ENCODE results near the gene ENDOV. TPM values are rescaled to one million over a fixed set of nuclear protein-coding genes. Genes with fewer than 3 reads are reported as not detected.

ENDOV gene
- total RNA-seq, 1 donor from 2014 or later: 22.8 TPM

DNA sequence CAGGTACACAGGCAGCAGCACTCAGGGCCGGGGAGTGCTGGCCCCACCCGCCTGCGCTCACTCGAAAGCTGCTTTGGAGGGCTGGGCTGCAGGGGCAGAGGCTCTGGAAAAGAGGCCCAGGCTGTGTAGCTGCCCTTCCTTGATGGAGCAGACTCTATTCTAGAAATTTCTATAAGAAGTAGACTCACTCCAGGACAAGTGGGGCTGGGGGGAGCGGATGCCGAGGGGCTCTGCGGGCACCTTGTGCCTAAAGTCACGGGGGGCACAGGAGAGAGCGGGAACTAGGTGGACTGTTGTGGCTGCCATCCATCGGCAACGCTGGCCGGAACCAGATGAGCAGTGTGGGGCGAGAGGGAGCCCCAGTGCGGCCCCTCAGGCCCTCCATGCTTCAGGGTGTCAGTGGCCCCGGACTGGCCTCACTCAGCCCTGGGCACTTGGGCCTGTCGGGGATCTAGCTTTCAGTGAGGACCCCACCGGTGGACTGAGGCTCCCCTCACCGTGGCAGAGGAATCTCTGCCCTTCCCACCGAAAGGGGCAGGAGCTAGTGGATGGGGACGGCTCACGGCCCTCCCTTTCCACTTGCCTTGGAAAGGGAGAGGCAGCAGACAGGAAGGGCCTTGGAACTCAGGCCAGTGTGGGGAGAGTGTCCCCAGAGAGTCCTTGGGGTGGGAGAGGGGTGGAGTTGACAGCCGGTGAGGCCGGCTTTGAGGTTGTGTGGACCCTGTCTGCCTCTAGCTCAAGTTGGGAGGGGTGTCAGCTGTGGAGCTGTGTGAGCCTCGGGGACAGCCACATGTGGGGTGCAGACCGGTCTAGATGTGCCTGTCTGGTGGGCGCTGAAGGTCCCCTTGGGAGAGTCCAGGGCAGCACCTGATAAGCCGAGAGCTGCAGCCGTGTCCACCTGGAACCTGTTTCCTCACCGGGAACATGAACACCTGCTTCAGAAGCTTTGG is 16.6 kb downstream of the ENDOV start:
- Mint-ChIP-seq H3K36me3 (ENCODE audit: low read depth) (peaks cover 8% of the 10 kb centered on the region), H3K27me3 (ENCODE audit: low read depth) (no peaks in the 10 kb centered on the region), H3K27ac (ENCODE audit: unreplicated experiment) (no peak overlapping the region), H3K4me3 (ENCODE audit: unreplicated experiment) (no peak overlapping the region), H3K4me1 (ENCODE audit: low read depth) (no peaks in the 10 kb centered on the region), H3K9me3 (ENCODE audit: low read depth) (no peaks in the 10 kb centered on the region)
- TF ChIP-seq, protein P1, sequence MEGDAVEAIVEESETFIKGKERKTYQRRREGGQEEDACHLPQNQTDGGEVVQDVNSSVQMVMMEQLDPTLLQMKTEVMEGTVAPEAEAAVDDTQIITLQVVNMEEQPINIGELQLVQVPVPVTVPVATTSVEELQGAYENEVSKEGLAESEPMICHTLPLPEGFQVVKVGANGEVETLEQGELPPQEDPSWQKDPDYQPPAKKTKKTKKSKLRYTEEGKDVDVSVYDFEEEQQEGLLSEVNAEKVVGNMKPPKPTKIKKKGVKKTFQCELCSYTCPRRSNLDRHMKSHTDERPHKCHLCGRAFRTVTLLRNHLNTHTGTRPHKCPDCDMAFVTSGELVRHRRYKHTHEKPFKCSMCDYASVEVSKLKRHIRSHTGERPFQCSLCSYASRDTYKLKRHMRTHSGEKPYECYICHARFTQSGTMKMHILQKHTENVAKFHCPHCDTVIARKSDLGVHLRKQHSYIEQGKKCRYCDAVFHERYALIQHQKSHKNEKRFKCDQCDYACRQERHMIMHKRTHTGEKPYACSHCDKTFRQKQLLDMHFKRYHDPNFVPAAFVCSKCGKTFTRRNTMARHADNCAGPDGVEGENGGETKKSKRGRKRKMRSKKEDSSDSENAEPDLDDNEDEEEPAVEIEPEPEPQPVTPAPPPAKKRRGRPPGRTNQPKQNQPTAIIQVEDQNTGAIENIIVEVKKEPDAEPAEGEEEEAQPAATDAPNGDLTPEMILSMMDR (IDR thresholded peaks at IDR 0.05): no peak
- DNase-seq (ENCODE audit: low spot score): peak; percentile 63

DNA sequence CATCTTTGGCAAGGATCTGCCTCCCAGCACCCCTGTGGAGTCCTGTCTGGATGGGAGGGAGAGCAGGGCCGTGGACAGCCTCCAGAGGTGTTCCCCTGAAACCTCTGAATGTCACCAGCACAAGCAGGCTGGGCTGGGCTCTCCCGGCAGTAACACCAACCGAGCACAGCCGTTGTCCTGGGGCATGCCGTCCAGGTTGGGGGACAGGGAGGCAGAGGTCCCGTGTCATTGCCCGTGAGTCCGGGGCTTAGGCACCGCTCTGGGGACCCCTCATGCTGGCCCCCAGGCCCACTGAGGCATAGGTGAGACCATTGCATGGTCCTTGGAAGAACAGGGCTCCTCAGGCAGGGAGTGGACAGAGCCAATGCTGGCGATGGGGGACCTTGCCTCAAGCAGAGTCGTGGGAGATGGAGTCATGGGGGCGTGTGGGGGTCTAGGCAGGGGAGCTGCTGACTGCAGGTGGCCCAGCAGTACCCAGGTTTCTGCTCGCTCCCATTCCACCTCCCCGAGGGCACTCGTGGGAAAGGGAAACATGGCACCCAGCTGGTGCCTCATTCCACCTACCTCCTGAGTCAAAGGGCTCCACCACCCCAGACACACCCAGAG is 17.5 kb downstream of the ENDOV start:
- peaks cover 9% of the 10 kb centered on the region for H3K36me3 Mint-ChIP-seq (ENCODE audit: low read depth)
- TF ChIP-seq, protein P1 (IDR thresholded peaks at IDR 0.05): no peak
- H3K27me3 Mint-ChIP-seq (ENCODE audit: low read depth): no peaks in the 10 kb centered on the region
- no peak overlapping the region for H3K27ac Mint-ChIP-seq (ENCODE audit: unreplicated experiment)
- peak; percentile 75 for DNase-seq (ENCODE audit: low spot score)
- H3K4me3 Mint-ChIP-seq (ENCODE audit: unreplicated experiment): no peak overlapping the region
- no peaks in the 10 kb centered on the region for H3K4me1 Mint-ChIP-seq (ENCODE audit: low read depth)
- no peaks in the 10 kb centered on the region for H3K9me3 Mint-ChIP-seq (ENCODE audit: low read depth)

DNA sequence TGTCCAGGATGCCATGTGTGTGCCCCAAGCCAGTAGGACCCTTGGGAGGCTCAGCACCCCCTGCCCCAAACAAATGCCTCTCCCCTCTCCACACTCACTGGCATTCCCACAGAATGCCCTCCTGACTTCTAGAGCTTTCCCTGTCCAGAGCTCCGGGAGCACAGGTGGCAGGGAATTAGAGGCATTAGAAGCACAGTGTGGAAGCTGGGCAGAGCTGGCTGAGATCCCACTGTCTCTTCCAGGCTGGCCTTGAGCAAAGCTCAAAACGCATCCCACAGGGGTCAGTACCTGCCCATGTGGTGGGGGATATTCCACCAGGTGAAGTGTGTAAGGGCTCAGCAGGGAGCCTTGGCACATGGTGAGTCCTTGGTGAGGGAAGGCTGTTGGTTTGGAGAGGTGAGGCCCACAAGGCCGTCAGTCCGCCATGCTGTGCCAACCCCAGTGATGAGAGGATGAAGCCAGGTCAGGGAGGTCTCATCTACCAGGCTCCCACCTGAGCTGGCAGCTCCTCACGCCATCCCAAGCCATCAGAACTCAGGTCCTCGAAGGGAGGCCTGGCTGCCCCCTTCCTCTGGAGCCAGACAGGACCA is 18.1 kb downstream of the ENDOV start:
- TF ChIP-seq, protein P1 (IDR thresholded peaks at IDR 0.05): no peak
- Mint-ChIP-seq H3K4me1 (ENCODE audit: low read depth) (no peaks in the 10 kb centered on the region), H3K27ac (ENCODE audit: unreplicated experiment) (no peak overlapping the region), H3K9me3 (ENCODE audit: low read depth) (no peaks in the 10 kb centered on the region), H3K27me3 (ENCODE audit: low read depth) (no peaks in the 10 kb centered on the region), H3K4me3 (ENCODE audit: unreplicated experiment) (no peak overlapping the region), H3K36me3 (ENCODE audit: low read depth) (peaks cover 9% of the 10 kb centered on the region)
- DNase-seq (ENCODE audit: low spot score): peak; percentile 56

DNA sequence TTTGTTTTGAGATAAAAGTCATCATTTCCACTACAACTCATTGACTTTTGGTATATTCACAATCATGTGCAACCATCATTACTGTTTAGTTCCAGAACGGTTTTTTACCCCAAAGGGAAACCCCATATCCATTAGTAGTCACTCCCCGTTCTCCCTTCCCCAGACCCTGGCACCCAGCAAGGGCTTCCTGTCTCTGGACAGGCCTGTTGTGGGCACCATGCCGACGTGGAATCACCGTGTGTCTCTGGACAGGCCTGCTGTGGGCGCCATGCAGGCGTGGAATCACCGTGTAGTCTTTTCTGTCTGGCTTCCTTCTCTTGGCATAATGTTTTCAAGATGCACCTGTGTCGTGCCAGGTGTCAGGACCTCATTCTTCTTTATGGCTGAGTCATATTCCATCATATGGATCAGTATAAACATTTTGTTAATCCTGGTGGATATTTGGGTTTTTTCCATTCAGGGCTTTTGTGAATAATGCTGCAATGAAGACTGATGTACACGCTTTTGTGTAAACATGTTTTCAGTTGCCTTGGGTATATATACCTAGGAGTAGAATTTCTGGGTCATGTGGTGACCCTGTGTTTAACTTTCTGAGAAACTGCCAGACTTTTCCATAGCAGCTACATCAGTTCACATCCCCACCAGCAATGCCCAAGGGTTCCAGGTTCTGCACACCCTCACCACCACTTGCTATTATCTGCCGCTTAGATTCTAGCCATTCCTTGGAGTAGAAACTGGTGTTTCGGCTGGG is 19.1 kb downstream of the ENDOV start:
- Mint-ChIP-seq H3K27ac (ENCODE audit: unreplicated experiment) (no peak overlapping the region), H3K4me1 (ENCODE audit: low read depth) (no peaks in the 10 kb centered on the region), H3K9me3 (ENCODE audit: low read depth) (no peaks in the 10 kb centered on the region), H3K27me3 (ENCODE audit: low read depth) (no peaks in the 10 kb centered on the region), H3K4me3 (ENCODE audit: unreplicated experiment) (no peak overlapping the region), H3K36me3 (ENCODE audit: low read depth) (peaks cover 9% of the 10 kb centered on the region)
- DNase-seq (ENCODE audit: low spot score): no peak
- TF ChIP-seq, protein P1 (IDR thresholded peaks at IDR 0.05): no peak

DNA sequence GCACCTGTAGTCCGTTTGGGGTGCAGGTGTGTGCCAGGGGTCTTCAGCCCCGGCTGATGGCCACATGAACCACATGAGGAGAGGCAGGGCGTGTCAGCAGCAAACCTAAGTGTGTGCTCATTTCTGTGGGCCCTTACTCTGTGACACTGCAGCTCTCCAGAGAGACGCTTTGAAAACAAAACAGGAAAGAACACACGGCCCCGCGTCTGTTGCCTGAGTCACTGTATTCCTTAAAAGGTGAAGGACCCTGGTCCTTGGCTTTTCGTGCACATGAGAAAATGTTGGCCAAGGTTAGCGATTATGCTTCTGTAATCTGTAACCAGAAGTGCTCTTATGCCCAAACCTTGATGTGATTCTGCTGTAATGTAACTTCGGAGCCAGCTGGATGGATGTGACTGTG is 22.6 kb downstream of the ENDOV start:
- H3K27ac Mint-ChIP-seq (ENCODE audit: unreplicated experiment): no peak overlapping the region
- no peaks in the 10 kb centered on the region for H3K4me1 Mint-ChIP-seq (ENCODE audit: low read depth)
- no peak overlapping the region for H3K4me3 Mint-ChIP-seq (ENCODE audit: unreplicated experiment)
- DNase-seq (ENCODE audit: low spot score): no peak
- TF ChIP-seq, protein P1 (IDR thresholded peaks at IDR 0.05): no peak
- peaks cover 2% of the 10 kb centered on the region for H3K27me3 Mint-ChIP-seq (ENCODE audit: low read depth)
- peaks cover 10% of the 10 kb centered on the region for H3K36me3 Mint-ChIP-seq (ENCODE audit: low read depth)
- no peaks in the 10 kb centered on the region for H3K9me3 Mint-ChIP-seq (ENCODE audit: low read depth)
